HepG2 (cell line): ENCODE results near the gene SLC22A23. TPM values are rescaled to one million over a fixed set of nuclear protein-coding genes. Genes with fewer than 3 reads are reported as not detected.

Experiments
- ADNP ChIP-seq: sonication (generic); formaldehyde crosslinking; IDR thresholded peaks from 2 replicates; pipeline ENCODE4 v1.4.0; 2020; ENCODE audit warnings: missing genetic modification reagents
- KLF16 ChIP-seq, 2 experiments: sonication (generic) in 1 of 2; formaldehyde crosslinking in 1 of 2; IDR thresholded peaks; 2 replicates each; pipeline versions ENCODE4 v1.6.1 to v1.8.0; 2016 to 2023; ENCODE audit warnings: missing genetic modification reagents in 2 of 2, missing compliant biosample characterization in 1 of 2
- NAIF1 ChIP-seq: sonication (generic); formaldehyde crosslinking; IDR thresholded peaks from 2 replicates; pipeline ENCODE4 v1.5.0; 2020; ENCODE audit warnings: mild to moderate bottlenecking, missing genetic modification reagents, borderline replicate concordance
- PHF21A ChIP-seq: sonication (generic); formaldehyde crosslinking; IDR thresholded peaks from 2 replicates; pipeline ENCODE4 v1.5.0; 2020; ENCODE audit warnings: mild to moderate bottlenecking, missing genetic modification reagents
- RARA ChIP-seq: IDR thresholded peaks from 2 replicates; pipeline ENCODE4 v1.6.1; 2016; ENCODE audit warnings: missing genetic modification reagents, missing compliant biosample characterization
- RBM22 ChIP-seq: fragments of 200-400 bp; formaldehyde crosslinking; optimal IDR thresholded peaks from 2 replicates; pipeline ENCODE3; 2017; ENCODE audit warnings: mild to moderate bottlenecking, low read length, moderate library complexity
- RCOR2 ChIP-seq: IDR thresholded peaks from 2 replicates; pipeline ENCODE4 v1.6.1; 2016; ENCODE audit warnings: missing biosample characterization, missing genetic modification reagents
- RNF219 ChIP-seq: sonication (generic); formaldehyde crosslinking; IDR thresholded peaks from 2 replicates; pipeline ENCODE4 v1.5.0; 2020; ENCODE audit warnings: mild to moderate bottlenecking, missing genetic modification reagents
- TOPORS ChIP-seq: sonication (generic); formaldehyde crosslinking; IDR thresholded peaks from 2 replicates; pipeline ENCODE4 v1.8.0; 2023; ENCODE audit warnings: mild to moderate bottlenecking, missing genetic modification reagents
- TRIM24 ChIP-seq: sonication (generic); formaldehyde crosslinking; IDR thresholded peaks from 2 replicates; pipeline ENCODE4 v1.8.0; 2022; ENCODE audit warnings: mild to moderate bottlenecking, missing genetic modification reagents
- ZBTB4 ChIP-seq: sonication (generic); formaldehyde crosslinking; IDR thresholded peaks from 2 replicates; pipeline ENCODE4 v1.4.0; 2020; ENCODE audit warnings: missing genetic modification reagents, mild to moderate bottlenecking, borderline replicate concordance
- ZNF205 ChIP-seq: IDR thresholded peaks from 2 replicates; pipeline ENCODE4 v1.6.1; 2018; ENCODE audit warnings: missing biosample characterization, missing genetic modification reagents
- ZNF296 ChIP-seq: sonication (generic); formaldehyde crosslinking; conservative IDR thresholded peaks from 2 replicates; pipeline ENCODE4 v1.5.0; 2020; ENCODE audit warnings: mild to moderate bottlenecking, missing genetic modification reagents
- ZNF34 ChIP-seq: sonication (generic); formaldehyde crosslinking; IDR thresholded peaks from 2 replicates; pipeline ENCODE4 v1.4.0; 2020; ENCODE audit warnings: mild to moderate bottlenecking, missing genetic modification reagents, borderline replicate concordance
- ZNF383 ChIP-seq: sonication (generic); formaldehyde crosslinking; IDR thresholded peaks from 2 replicates; pipeline ENCODE4 v1.4.0; 2020; ENCODE audit warnings: missing genetic modification reagents, mild to moderate bottlenecking, borderline replicate concordance
- ZNF556 ChIP-seq: sonication (generic); formaldehyde crosslinking; IDR thresholded peaks from 2 replicates; pipeline ENCODE4 v1.4.0; 2020; ENCODE audit warnings: mild to moderate bottlenecking, missing genetic modification reagents, borderline replicate concordance
- ZNF619 ChIP-seq: sonication (generic); formaldehyde crosslinking; IDR thresholded peaks from 2 replicates; pipeline ENCODE4 v1.4.0; 2020; ENCODE audit warnings: mild to moderate bottlenecking, missing genetic modification reagents
- ZNF737 ChIP-seq: sonication (generic); formaldehyde crosslinking; IDR thresholded peaks from 2 replicates; pipeline ENCODE4 v1.5.0; 2020; ENCODE audit warnings: missing genetic modification reagents, mild to moderate bottlenecking, borderline replicate concordance
- ZNF850 ChIP-seq: sonication (generic); formaldehyde crosslinking; conservative IDR thresholded peaks from 2 replicates; pipeline ENCODE4 v1.9.0; 2021; ENCODE audit warnings: mild to moderate bottlenecking, missing genetic modification reagents
- ZNF878 ChIP-seq: sonication (generic); formaldehyde crosslinking; IDR thresholded peaks from 2 replicates; pipeline ENCODE4 v1.8.1; 2023; ENCODE audit warnings: mild to moderate bottlenecking, missing genetic modification reagents, moderate library complexity
- polyA plus RNA-seq, 8 experiments: library from polyadenylated mRNA; depleted of rRNA in 3 of 8; stranded (reverse) in 7 of 8; unstranded in 1 of 8; fragments of >200 nt; fragmentation: Illumina TruSeq in 4 of 8; extraction: Trizol in 4 of 8; gene quantifications; 2 replicates each; pipeline versions ENCODE4 v1.2.1 to v1.2.3, GENCODE V29; 2011 to 2016; ENCODE audit warnings: low read depth in 4 of 8, missing spikeins in 1 of 8, mixed read lengths in 1 of 8; ENCODE audit not compliant: insufficient read depth in 1 of 8
- total RNA-seq, 5 experiments: library from RNA; depleted of rRNA; stranded (reverse); fragments of >200 nt; fragmentation: Illumina TruSeq; extraction: Trizol; gene quantifications; 2 replicates each; pipeline ENCODE4 v1.2.3, GENCODE V29; 2016; ENCODE audit warnings: low read depth in 1 of 5
- TF ChIP-seq, protein P1 (sequence below): sonication (generic); formaldehyde crosslinking; IDR thresholded peaks from 2 replicates; pipeline ENCODE4 v1.8.1; 2023; ENCODE audit warnings: mild to moderate bottlenecking, missing genetic modification reagents

The SLC22A23 gene
- total and polyA plus RNA-seq, 2 of the 13 experiments (the other 11 are each of a cell fraction or from before 2014, with no cell fraction given), result 11.8 to 17.5 TPM

DNA sequence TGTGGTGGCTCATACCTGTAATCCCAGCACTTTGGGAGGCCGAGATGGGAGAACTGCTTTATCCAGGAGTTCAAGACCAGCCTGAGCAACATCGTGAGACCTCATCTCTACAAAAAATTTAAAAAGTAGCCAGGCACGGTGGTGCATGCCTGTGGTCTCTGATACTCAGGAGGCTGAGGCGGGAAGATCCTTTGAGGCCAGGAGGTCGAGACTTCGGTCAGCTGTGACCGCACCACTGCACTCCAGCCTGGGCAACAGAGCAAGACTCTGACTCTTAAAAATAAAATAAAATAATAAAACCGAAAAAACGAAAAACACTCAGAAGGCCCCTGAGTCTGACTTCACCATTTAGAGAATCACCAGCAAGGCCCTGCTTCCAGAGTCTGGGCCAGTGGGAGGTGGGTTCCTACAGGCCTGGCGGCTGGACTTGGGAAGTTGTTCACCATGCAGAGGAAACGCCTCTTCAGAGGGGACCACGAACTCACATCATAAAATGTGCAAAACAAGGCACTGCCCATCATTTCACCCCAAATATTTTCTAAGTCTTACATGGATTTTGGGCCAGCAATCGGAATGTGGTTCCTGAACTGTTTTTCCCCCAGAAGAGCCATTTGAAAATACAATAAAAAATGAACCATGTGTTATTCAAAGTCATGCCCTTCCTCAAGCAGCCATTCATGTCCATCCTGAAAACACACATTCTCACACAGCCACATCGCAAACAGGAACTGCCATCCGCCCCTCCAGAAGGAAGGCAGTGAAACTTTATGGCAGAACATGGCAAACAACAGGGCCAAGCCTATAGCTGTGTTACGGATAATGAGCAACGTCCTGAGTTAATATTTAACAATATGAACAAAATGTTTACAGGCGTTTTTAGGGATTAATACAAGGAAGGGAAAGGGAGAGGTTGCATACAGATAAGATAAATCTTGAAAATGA lies 57.8 kb downstream of the SLC22A23 start (continued):
- TF ChIP-seq ADNP (no peak), PHF21A (CRISPR knock-in tag) (no peak; the same call in 1 of the 2 replicates), ZNF205 (CRISPR knock-in tag) (no peak), ZNF878 (CRISPR knock-in tag) (no peak), ZNF737 (CRISPR knock-in tag) (no peak), ZNF34 (CRISPR knock-in tag) (no peak), RBM22 (peak; percentile 51), RNF219 (no peak), ZNF619 (CRISPR knock-in tag) (no peak), ZNF850 (CRISPR knock-in tag) (no peak), TOPORS (CRISPR knock-in tag) (0 out of 2 replicates have a peak, but pooled peaks have one; percentile 21), ZNF556 (CRISPR knock-in tag) (no peak), ZNF296 (CRISPR knock-in tag) (no peak), NAIF1 (CRISPR knock-in tag) (no peak), TRIM24 (CRISPR knock-in tag) (no peak), KLF16 (CRISPR knock-in tag; IDR thresholded peaks at IDR 0.05) (peak in 1 of 2 experiments; percentile 68; a peak in 2 of 4 replicates), ZNF383 (CRISPR knock-in tag) (no peak), ZBTB4 (CRISPR knock-in tag) (peak; percentile 91), RCOR2 (CRISPR knock-in tag) (no peak), RARA (CRISPR knock-in tag) (0 out of 2 replicates have a peak, but pooled peaks have one; percentile 40)
- TF ChIP-seq, protein P1, sequence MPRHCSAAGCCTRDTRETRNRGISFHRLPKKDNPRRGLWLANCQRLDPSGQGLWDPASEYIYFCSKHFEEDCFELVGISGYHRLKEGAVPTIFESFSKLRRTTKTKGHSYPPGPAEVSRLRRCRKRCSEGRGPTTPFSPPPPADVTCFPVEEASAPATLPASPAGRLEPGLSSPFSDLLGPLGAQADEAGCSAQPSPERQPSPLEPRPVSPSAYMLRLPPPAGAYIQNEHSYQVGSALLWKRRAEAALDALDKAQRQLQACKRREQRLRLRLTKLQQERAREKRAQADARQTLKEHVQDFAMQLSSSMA (CRISPR knock-in tag), result no peak
